ENCODE measurements around the gene GARNL3.

The GARNL3 gene

GRCh38 chr9:127330501-127330900 lies 65.9 kb downstream of the GARNL3 start:
- no peak for TF ChIP-seq CTCF (IDR thresholded peaks at IDR 0.05; ENCODE audit: control insufficient read depth, extremely low read depth, insufficient read depth)
- peak; percentile 65 for DNase-seq (ENCODE audit: low read depth)
- H3K4me3 ChIP-seq (ENCODE audit: low read depth, low read length) = no peak overlapping the region

- no peak overlapping the region for H3K4me3 ChIP-seq (ENCODE audit: low read depth, low read length)
- TF ChIP-seq CTCF (IDR thresholded peaks at IDR 0.05; ENCODE audit: control insufficient read depth, extremely low read depth, insufficient read depth) = no peak
- no peak for DNase-seq (ENCODE audit: low read depth)
These were observed 68.9 kb downstream of the GARNL3 start for GRCh38 chr9:127333221-127334064.

- no peak for TF ChIP-seq CTCF (IDR thresholded peaks at IDR 0.05; ENCODE audit: control insufficient read depth, extremely low read depth, insufficient read depth)
- DNase-seq (ENCODE audit: low read depth) = no peak
- H3K4me3 ChIP-seq (ENCODE audit: low read depth, low read length) = no peak overlapping the region
These were observed 70.2 kb downstream of the GARNL3 start for GRCh38 chr9:127334725-127335124.

- no peak overlapping the region for H3K4me3 ChIP-seq (ENCODE audit: low read depth, low read length)
- no peak for DNase-seq (ENCODE audit: low read depth)
- TF ChIP-seq CTCF (IDR thresholded peaks at IDR 0.05; ENCODE audit: control insufficient read depth, extremely low read depth, insufficient read depth) = no peak
These were observed 71.5 kb downstream of the GARNL3 start for GRCh38 chr9:127336086-127336485.

DNA sequence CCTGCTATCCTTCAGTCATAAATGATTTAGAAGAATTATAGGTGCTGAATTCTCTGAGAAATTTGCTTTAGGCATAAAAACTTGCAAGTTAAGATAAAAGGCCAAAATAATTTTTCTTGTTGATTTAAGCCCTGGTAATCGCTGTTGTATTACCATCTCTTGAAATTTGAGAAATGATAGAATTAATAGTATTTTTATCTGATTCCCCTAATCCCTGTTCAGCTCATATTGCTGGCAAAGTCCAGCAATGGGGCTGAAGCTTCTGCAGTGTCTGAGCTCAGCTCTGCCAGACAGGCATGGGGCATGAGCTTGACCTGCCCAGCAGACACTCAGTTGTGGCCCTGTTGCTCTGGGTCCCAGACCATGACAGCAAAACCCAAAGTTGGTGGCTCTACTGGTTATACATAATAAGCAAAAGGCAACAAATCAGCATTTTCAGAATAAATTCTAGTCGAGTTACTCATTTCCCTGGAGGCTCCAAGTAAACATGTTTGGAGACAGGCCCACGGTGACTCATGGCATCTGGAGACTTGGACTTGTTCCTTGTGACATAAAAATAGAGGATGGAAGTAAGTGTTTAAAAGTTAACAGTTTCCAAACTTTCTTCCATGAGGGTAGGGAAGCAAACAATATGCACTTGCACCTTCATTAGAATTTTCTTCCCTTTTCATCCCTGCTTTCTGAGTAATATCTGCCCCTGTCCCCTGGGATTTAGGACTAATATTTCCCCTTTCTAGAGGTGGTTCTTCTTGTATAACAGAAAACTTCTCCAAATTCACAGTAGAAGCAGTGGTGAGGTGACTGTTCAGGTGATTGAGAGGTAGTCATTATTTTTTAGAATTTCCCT lies 72.2 kb downstream of the GARNL3 start:
- no peak overlapping the region for H3K4me3 ChIP-seq (ENCODE audit: low read depth, low read length)
- DNase-seq (ENCODE audit: low read depth) = peak; percentile 38
- no peak for TF ChIP-seq CTCF (IDR thresholded peaks at IDR 0.05; ENCODE audit: control insufficient read depth, extremely low read depth, insufficient read depth)

DNA sequence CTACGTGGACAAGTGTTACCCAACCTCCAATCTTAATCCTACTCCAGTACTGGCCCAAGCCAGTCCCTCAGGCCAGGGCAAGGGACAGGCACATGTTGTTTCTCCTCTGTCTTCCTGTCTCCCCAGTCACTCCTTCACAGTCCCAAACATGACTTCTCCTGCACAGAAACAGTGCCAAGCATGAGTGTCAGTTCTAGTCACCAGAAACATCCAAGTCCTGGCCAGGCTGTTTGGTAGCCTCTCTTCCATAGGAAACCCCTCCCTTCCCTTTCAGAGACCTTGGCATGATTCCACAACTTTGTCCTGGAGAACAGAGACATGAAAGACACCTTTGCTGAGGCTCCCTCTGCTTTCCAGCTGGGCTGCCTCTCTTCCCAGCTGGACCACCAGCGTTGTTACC lies 76.1 kb downstream of the GARNL3 start:
- DNase-seq (ENCODE audit: low read depth) = no peak
- no peak for TF ChIP-seq CTCF (IDR thresholded peaks at IDR 0.05; ENCODE audit: control insufficient read depth, extremely low read depth, insufficient read depth)
- H3K4me3 ChIP-seq (ENCODE audit: low read depth, low read length) = no peak overlapping the region
